Choroid plexus epithelial cell (primary cell): ENCODE data around the gene GULP1.
"Not testable (repeated sequence)": the region's sequence is repeated elsewhere in the genome, so short reads cannot be mapped to it uniquely, and the experiment has no call there.

Source experiments
- DNase-seq: peaks from one replicate; pipeline ENCODE4 v3.0.0-alpha.2; 2010; ENCODE audit warnings: low read depth
- H3K4me3 ChIP-seq: 2 replicates; pipeline ENCODE4 v1.5.1; 2011; ENCODE audit warnings: low read depth, mild to moderate bottlenecking, control low read depth, low read length, moderate library complexity
- TF ChIP-seq, protein P1 (sequence below): conservative IDR thresholded peaks from 2 replicates; pipeline ENCODE4 v1.5.1; 2011; ENCODE audit warnings: low read depth, mild to moderate bottlenecking, control low read depth, inconsistent platforms, low read length, moderate library complexity

GULP1 gene

DNA sequence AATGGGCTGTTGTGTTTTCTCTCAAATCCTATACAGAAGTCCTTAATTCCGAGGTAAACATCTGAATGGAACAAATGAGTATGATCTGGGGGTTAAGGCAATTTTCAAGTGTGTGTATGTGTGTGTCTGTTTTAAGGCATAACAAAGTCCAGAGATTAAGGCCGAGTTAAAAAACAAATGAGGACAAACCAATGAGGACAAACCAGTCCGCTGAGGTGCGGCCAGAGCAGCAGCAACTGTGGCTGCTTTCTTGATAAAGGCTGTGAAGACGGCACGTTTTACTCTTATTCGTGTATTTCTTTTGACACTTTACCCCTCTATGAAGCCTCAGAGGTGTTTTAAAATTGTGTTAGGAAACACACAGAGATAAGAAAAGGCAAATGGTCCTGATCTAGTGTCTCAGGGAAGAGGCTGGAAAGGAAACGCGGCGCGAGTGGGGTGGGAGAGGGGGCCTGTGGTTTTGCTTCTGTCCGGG, 495 bp upstream of the GULP1 start:
- peak; percentile 39 for DNase-seq
- TF ChIP-seq, protein P1, sequence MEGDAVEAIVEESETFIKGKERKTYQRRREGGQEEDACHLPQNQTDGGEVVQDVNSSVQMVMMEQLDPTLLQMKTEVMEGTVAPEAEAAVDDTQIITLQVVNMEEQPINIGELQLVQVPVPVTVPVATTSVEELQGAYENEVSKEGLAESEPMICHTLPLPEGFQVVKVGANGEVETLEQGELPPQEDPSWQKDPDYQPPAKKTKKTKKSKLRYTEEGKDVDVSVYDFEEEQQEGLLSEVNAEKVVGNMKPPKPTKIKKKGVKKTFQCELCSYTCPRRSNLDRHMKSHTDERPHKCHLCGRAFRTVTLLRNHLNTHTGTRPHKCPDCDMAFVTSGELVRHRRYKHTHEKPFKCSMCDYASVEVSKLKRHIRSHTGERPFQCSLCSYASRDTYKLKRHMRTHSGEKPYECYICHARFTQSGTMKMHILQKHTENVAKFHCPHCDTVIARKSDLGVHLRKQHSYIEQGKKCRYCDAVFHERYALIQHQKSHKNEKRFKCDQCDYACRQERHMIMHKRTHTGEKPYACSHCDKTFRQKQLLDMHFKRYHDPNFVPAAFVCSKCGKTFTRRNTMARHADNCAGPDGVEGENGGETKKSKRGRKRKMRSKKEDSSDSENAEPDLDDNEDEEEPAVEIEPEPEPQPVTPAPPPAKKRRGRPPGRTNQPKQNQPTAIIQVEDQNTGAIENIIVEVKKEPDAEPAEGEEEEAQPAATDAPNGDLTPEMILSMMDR, result no peak
- peak overlapping the region; percentile 80 for H3K4me3 ChIP-seq

DNA sequence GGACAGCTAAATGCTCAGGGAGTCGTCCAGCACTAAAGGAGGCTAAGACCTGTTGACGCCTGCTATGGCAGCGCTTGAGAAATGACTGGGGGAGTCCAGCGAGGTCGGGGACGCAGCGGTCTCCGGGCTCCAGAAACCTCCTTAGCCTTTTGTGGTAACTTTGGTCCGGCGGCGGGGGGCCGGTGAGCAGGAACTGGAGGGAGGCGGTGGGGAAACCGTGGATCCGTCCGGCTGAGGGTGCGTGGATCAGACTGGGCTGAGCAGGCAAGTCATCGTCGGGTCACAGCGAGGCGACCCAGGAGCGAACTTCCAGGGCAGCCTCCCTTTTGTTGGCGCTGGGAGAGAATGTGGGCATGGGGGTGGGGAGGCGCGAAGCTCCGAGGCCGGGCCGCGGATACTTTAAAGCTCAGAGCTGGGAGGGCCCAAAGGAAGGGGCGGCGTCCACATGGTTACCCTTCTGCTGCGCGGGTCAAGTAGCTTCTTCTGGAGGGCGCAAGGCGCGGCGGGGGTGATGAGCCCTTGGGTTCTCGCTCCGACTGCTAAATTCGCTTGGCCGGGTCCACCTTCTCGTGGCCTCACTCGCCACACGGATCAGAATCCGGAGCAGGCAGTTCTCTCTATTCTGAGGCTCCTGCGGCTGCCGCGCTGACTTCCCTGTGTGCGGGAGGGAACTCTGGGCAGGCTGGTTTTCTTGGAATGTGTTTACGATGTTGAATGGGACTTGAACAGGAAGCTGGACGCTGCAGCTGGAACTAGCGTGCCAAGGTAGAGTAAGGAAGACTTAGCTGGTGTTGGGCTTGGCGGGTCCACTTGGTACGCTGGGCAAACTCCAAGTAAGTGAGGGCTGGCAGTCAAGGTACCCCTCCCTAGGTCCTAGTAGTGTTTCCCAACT, 920 bp downstream of the GULP1 start:
- peak; percentile 74 for DNase-seq
- H3K4me3 ChIP-seq, result peak overlapping the region; percentile 80
- TF ChIP-seq, protein P1, result no peak

DNA sequence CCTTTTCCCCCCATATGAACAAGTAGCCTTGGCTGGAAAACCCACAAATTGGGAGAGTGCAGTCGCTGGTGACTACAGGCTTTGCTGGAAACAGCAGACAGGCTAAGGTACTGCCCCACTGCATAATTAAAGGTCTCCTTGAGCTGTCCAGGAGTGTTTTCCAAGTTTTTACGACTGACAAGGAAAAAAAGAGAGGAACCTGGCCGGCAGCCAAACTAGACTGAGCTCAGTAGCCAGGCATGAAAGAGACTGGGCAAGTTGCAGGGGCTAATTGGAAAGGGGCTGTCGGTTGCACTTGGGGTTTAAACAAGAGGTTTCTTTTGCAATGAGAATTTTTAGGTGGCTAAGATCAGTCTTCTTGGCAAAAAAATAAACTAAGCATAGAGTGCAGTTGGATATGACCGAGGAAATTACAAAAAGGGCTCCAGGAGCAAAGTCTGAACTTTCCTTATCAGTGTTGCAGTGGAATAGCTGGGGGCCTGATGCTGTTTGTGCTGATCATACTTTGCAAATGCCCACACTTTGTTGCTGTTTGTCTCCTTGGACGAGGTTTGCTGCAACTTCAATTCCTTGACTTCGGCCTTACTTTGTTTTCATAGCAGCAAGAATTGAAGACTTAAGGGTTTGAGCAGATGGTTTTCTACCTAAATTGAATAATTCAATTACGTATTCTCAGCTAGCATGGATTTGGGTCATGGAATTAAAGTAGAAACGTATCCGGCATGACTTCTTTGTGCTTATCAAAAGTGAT, 2.1 kb downstream of the GULP1 start:
- TF ChIP-seq, protein P1, result no peak
- peak; percentile 59 for DNase-seq
- peak overlapping the region; percentile 80 for H3K4me3 ChIP-seq

DNA sequence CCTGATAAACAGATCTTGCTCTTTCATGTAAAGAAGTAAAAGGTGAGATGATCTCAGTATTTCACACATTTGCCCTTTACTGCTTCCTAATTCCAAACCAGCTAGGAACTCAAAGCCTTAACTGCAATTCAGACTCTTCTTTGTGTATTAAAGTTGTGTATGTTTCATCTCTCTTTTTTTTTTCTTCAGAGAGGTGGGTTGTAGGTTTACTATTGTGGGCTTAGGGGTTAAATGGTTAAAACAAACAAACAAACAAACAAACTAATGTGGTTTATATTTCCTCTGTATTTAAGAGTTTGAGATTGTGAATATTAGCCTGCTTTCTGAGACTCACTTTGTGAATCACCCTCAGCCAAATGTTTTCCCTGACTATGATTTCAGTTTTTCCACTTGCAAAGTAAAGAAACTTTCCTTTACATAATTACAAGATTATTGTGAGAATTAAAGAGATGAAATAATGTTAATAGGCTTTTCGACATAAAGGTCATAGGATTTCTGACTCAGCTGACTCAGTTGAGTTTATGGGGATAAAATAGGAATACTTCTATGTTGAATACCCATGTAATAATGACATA, 2.8 kb downstream of the GULP1 start:
- H3K4me3 ChIP-seq, result peak overlapping the region; percentile 80
- peak; percentile 21 for DNase-seq
- TF ChIP-seq, protein P1, result no peak

DNA sequence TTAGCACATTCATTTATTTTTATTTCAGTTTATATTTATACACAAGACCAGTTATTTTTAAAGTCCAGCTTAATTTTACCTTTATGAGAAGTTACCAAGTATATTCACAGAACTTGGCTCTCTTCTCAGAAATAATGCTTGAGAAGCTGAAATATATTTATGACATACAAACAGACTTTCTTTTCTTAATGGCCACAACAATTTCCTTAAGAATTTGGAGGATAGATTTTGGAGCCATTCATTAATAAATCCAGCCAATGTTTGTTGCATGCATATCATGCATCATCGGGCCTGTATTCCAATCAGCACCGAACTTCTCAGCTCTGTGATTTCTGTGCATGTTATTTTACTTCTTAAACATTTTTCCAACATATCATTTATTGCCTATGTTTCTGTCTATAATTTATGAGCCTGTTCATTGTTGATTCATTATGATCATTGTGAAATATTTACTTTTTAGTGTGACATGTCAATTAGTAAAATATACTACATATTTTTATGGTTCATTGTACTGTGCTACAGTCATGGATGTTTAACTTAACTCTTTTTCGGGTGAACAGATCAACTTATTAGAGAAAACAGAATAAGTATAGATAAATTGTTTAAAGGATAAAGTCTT, 3.5 kb downstream of the GULP1 start:
- DNase-seq, result no peak
- no peak overlapping the region for H3K4me3 ChIP-seq
- TF ChIP-seq, protein P1, result no peak

DNA sequence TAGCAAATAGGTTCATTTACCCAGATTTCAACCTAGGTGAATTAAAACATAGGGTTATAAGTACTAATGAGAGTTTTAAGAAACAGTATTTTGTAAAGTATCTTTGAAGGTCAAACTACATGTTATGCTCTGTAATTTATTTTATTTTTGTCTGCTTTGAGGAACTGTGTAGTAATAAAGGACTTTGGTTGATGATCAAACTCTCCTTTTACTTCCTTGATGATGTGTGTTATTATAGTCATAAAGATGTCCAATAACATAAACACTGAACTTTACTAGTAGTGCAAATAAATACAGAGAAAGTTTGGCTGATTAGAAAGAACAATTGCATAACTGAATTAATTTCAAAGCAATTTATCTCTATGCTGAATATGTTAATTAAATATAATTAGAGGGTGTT, 6.3 kb downstream of the GULP1 start:
- TF ChIP-seq, protein P1, result no peak
- H3K4me3 ChIP-seq, result no peak overlapping the region
- no peak for DNase-seq

DNA sequence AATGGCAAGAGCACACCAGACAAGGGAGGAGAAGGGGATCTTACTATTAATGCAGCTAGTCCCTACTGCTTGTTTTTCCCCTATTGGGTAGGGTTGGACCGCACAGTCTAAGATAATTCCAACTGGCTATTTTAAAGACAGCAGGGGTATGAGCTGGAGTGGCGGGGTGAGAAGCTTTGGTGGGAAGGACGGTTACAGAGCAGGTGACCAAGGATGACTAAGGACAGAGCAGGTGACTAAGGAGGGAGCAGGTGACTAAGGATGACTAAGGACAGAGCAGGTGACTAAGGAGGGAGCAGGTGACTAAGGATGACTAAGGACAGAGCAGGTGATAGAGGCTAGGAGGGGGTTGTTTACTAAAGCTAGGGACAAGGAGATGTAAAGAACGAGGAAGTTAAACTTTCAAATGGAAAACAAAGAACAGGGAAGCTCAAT, 7.3 kb downstream of the GULP1 start:
- not testable (repeated sequence) for H3K4me3 ChIP-seq, DNase-seq
